Smooth muscle cell (in vitro differentiated cells): ENCODE measurements around the gene FARP2. TPM values are rescaled to one million over a fixed set of nuclear protein-coding genes. Genes with fewer than 3 reads are reported as not detected.

Experiments
- DNase-seq: peaks from one replicate; lab custom pipeline; 2025; ENCODE audit not compliant: unreplicated experiment; lab: John Stamatoyannopoulos, UW
- H2AFZ ChIP-seq: fragments of 200-600 bp; sonication (generic); 2 replicates; pipeline ENCODE4 v1.6.0; 2016; ENCODE audit warnings: antibody characterized with exemption, low read depth, mild to moderate bottlenecking
- H3F3A ChIP-seq: fragments of 200-600 bp; sonication (generic); 2 replicates; pipeline ENCODE4 v1.6.0; 2017; ENCODE audit warnings: antibody characterized with exemption, low read depth
- H3K27ac ChIP-seq: fragments of 200-600 bp; sonication (generic); 2 replicates; pipeline ENCODE4 v1.5.1; 2016; ENCODE audit warnings: low read depth, mild to moderate bottlenecking
- H3K27me3 ChIP-seq: fragments of 200-600 bp; sonication (generic); 2 replicates; pipeline ENCODE4 v1.6.1; 2016; ENCODE audit warnings: low read depth, mild to moderate bottlenecking
- H3K36me3 ChIP-seq: fragments of 200-600 bp; sonication (generic); 2 replicates; pipeline ENCODE4 v1.5.1; 2016; ENCODE audit warnings: low read depth
- H3K4me1 ChIP-seq: fragments of 200-600 bp; sonication (generic); 2 replicates; pipeline ENCODE4 v1.5.1; 2016; ENCODE audit warnings: low read depth
- H3K4me2 ChIP-seq: fragments of 200-600 bp; sonication (generic); 2 replicates; pipeline ENCODE4 v1.6.0; 2016; ENCODE audit warnings: mild to moderate bottlenecking
- H3K4me3 ChIP-seq: fragments of 200-600 bp; sonication (generic); 2 replicates; pipeline ENCODE4 v1.5.1; 2016; ENCODE audit warnings: mild to moderate bottlenecking
- H3K79me2 ChIP-seq: fragments of 200-600 bp; sonication (generic); 2 replicates; pipeline ENCODE4 v1.6.0; 2016; ENCODE audit warnings: low read depth, mild to moderate bottlenecking
- H3K9ac ChIP-seq: fragments of 200-600 bp; sonication (generic); 2 replicates; pipeline ENCODE4 v1.6.0; 2016; ENCODE audit warnings: low read depth
- H3K9me3 ChIP-seq: fragments of 200-600 bp; sonication (generic); replicated peaks from 2 replicates; pipeline ENCODE4 v1.5.1; 2016; ENCODE audit warnings: low read depth
- H4K20me1 ChIP-seq: fragments of 200-600 bp; sonication (generic); 2 replicates; pipeline ENCODE4 v1.6.0; 2016; ENCODE audit warnings: low read depth
- WGBS: methylation state at CpG from one replicate; pipeline ENCODE4 v1.1.7; 2016; ENCODE audit warnings: low lambda C conversion rate; 5-methylcytosine and 5-hydroxymethylcytosine counted together
- polyA plus RNA-seq: library from polyadenylated mRNA; unstranded; fragments of >200 nt; fragmentation: Nextera tagmentation; extraction: Ambion mirVana; gene quantifications from 2 replicates; pipeline ENCODE4 v1.2.1, GENCODE V29; 2016
- total RNA-seq: library from RNA; depleted of rRNA; stranded (reverse); fragments of >200 nt; gene quantifications from 2 replicates; pipeline ENCODE4 v1.2.3, GENCODE V29; 2014
- TF ChIP-seq, protein P1 (sequence below): fragments of 200-600 bp; sonication (generic); IDR thresholded peaks from 2 replicates; pipeline ENCODE4 v1.5.1; 2017; ENCODE audit warnings: borderline replicate concordance, mild to moderate bottlenecking, antibody characterized with exemption; ENCODE audit not compliant: insufficient read depth, poor library complexity, severe bottlenecking

The FARP2 gene
- total and polyA plus RNA-seq, 2 experiments from 2014 or later = 15.9 to 27.4 TPM

DNA sequence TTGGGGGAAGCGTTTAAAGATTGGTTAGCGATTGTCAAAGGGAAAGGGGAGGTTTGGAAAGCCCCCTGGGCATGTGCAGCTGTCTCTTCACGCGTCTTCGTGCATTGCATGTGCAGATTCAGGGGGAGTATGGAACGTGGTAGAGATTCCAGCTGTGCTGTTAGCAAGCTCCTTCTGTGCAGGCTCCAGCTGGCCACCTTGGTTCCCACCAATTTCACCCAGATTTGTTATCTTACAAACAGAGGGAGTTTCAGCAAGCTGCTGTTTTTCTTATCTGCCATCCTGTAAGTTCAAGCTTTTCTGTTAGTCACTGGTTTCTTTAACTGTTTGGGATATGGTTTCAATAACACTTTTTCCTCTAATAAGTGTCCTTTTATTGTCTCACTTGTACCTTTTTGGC, 30.4 kb downstream of the FARP2 start:
- Histone ChIP-seq H3K9ac (no peak overlapping the region), H3K27me3 (no peaks in the 10 kb centered on the region), H3K36me3 (peaks cover 6% of the 10 kb centered on the region), H3K4me2 (no peak overlapping the region), H3K27ac (no peak overlapping the region), H3K79me2 (peaks cover 22% of the 10 kb centered on the region), H3F3A (no peaks in the 10 kb centered on the region), H4K20me1 (peaks cover 59% of the 10 kb centered on the region), H3K4me3 (no peak overlapping the region), H2AFZ (no peak overlapping the region), H3K9me3 (no peaks in the 10 kb centered on the region), H3K4me1 (peaks cover 10% of the 10 kb centered on the region)
- no peak for DNase-seq
- WGBS = 84% methylated on average over 6 of the region's 6 CpGs
- TF ChIP-seq, protein P1, sequence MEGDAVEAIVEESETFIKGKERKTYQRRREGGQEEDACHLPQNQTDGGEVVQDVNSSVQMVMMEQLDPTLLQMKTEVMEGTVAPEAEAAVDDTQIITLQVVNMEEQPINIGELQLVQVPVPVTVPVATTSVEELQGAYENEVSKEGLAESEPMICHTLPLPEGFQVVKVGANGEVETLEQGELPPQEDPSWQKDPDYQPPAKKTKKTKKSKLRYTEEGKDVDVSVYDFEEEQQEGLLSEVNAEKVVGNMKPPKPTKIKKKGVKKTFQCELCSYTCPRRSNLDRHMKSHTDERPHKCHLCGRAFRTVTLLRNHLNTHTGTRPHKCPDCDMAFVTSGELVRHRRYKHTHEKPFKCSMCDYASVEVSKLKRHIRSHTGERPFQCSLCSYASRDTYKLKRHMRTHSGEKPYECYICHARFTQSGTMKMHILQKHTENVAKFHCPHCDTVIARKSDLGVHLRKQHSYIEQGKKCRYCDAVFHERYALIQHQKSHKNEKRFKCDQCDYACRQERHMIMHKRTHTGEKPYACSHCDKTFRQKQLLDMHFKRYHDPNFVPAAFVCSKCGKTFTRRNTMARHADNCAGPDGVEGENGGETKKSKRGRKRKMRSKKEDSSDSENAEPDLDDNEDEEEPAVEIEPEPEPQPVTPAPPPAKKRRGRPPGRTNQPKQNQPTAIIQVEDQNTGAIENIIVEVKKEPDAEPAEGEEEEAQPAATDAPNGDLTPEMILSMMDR = no peak

DNA sequence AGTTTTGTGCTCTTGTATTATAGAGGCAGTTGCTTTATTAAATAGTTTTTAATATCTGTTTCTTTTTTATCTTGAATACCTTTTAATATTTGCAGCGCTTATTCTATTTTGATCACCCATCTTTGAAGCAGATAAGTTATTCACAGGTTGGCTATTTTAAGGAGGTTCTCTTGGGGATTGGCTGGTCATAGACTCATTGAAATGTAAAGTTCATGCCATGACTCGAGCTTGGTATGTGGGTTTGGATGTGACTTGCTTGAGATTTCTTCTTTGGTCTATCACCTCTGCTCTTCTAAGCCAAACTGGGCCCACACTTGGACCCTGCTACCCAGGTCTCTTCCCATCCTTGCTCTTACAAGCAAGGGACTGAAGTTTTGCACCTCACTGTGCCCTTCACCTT, 33.6 kb downstream of the FARP2 start:
- Histone ChIP-seq H2AFZ (no peak overlapping the region), H3K79me2 (peaks cover 13% of the 10 kb centered on the region), H3K4me1 (peaks cover 10% of the 10 kb centered on the region), H3K27me3 (no peaks in the 10 kb centered on the region), H3K36me3 (peaks cover 6% of the 10 kb centered on the region), H3K4me2 (no peak overlapping the region), H3K9me3 (no peaks in the 10 kb centered on the region), H3K27ac (no peak overlapping the region), H3F3A (no peaks in the 10 kb centered on the region), H4K20me1 (peaks cover 46% of the 10 kb centered on the region), H3K9ac (no peak overlapping the region), H3K4me3 (no peak overlapping the region)
- TF ChIP-seq, protein P1 = no peak
- 93% methylated on average over 2 of the region's 2 CpGs for WGBS
- DNase-seq = no peak

DNA sequence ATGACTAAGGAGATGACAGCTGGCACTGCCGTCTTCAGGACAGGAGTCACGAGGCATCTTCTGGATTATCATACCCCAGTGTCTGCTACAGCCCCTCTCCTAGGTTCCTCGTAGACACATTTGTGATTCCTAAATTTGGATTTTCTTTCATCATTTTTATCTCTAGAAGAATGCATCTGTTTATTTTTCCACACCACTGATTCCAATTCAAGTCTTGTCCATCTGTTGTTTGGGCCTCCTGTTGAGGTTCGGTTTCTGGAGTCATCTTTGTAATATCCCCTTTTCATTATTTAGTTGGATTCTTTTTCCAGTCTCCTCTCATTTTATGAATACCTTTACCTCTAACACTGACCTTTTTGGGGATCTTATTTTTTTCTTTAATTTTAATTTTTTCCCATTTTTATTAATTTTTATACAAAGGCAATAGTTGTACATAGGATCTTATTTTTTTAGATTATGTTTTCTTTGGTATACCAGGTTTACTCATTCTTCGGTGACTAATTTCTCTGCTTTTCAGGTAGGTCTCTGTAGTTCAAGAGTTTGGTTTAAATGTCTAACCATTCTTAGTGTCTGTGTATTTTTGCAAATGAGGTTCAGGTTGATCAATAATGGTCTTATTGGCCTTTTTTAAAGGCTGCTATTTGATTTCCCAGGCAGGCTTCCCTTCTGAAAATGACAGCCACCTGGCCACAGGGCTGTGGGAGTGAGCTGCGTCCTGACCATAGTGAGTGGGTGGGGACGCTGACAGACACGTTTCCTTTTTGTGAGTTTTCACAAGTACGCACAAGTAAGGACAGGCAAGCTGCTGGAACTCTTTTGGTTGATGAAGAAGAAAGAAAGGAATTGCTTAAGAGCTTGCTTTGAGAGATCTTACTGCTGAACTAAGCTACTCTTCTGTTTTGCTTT, 34.5 kb downstream of the FARP2 start:
- H3K79me2 ChIP-seq = peaks cover 5% of the 10 kb centered on the region
- H3F3A ChIP-seq = no peaks in the 10 kb centered on the region
- H3K36me3 ChIP-seq = peaks cover 6% of the 10 kb centered on the region
- H3K9ac ChIP-seq = no peak overlapping the region
- H3K27me3 ChIP-seq = no peaks in the 10 kb centered on the region
- no peak overlapping the region for H2AFZ ChIP-seq
- WGBS = 82% methylated on average over 9 of the region's 9 CpGs
- H3K4me2 ChIP-seq = no peak overlapping the region
- H4K20me1 ChIP-seq = peaks cover 39% of the 10 kb centered on the region
- H3K4me3 ChIP-seq = no peak overlapping the region
- TF ChIP-seq, protein P1 = no peak
- no peak overlapping the region for H3K27ac ChIP-seq
- no peak for DNase-seq
- H3K4me1 ChIP-seq = peaks cover 10% of the 10 kb centered on the region
- H3K9me3 ChIP-seq = no peaks in the 10 kb centered on the region
